Kidney (tissue), 14 donors: ENCODE data around the gene SART1. TPM values are rescaled to one million over a fixed set of nuclear protein-coding genes. Genes with fewer than 3 reads are reported as not detected.

ENCODE experiments used
- DNase-seq, 5 donors: peaks; one replicate each; pipeline ENCODE4 v3.0.0-alpha.2; 2013 to 2020
- FAIRE-seq: peaks from 2 replicates; lab custom pipeline; 2012; peaks lifted over from hg19 to GRCh38; lab: Jason Lieb, UNC
- H3K27ac ChIP-seq, 2 donors: one replicate each; pipeline ENCODE4 v1.7.0; 2013; ENCODE audit warnings: low read depth in 2 of 2, low read length in 2 of 2, inconsistent platforms in 1 of 2
- H3K27me3 ChIP-seq: one replicate; pipeline ENCODE4 v1.7.1; 2013; ENCODE audit warnings: low read length, inconsistent platforms; ENCODE audit not compliant: control insufficient read depth, insufficient read depth
- H3K36me3 ChIP-seq, 3 donors: one replicate each; pipeline versions ENCODE4 v1.7.0 to v1.7.1; 2013; ENCODE audit warnings: low read length in 3 of 3, control low read depth in 1 of 3, inconsistent platforms in 1 of 3; ENCODE audit not compliant: insufficient read depth in 3 of 3, control insufficient read depth in 2 of 3
- H3K4me1 ChIP-seq, 3 donors: one replicate each; pipeline versions ENCODE4 v1.7.0 to v1.7.1; 2013; ENCODE audit warnings: low read length in 3 of 3, inconsistent platforms in 1 of 3, low read depth in 1 of 3; ENCODE audit not compliant: control insufficient read depth in 2 of 3, insufficient read depth in 2 of 3
- H3K4me3 ChIP-seq, 3 donors: one replicate each; pipeline versions ENCODE4 v1.7.0 to v1.8.1; 2013; ENCODE audit warnings: low read length in 3 of 3, control low read depth in 1 of 3, inconsistent platforms in 1 of 3
- H3K9ac ChIP-seq, 3 donors: one replicate each; pipeline versions ENCODE4 v1.7.0 to v1.7.1; 2013; ENCODE audit warnings: low read length in 3 of 3, control low read depth in 1 of 3, inconsistent platforms in 1 of 3
- H3K9me3 ChIP-seq, 3 donors: one replicate each; pipeline versions ENCODE4 v1.7.0 to v1.7.1; 2013; ENCODE audit warnings: low read length in 3 of 3, control low read depth in 1 of 3, inconsistent platforms in 1 of 3; ENCODE audit not compliant: control insufficient read depth in 2 of 3, insufficient read depth in 1 of 3
- CTCF ChIP-seq: IDR thresholded peaks from 3 replicates; pipeline ENCODE4 v1.5.1; 2012; ENCODE audit warnings: mild to moderate bottlenecking, moderate library complexity, borderline replicate concordance; ENCODE audit not compliant: insufficient read depth; ENCODE audit errors: extremely low read depth
- intact Hi-C: fragments of 100-400 bp; cut with DNase I; formaldehyde crosslinking; loops from one replicate; pipeline ENCODE4 v1.11.1; 2022
- polyA plus RNA-seq: library from polyadenylated mRNA; stranded (reverse); fragments of 350-450 nt; fragmentation: Illumina TruSeq; extraction: RNeasy Lipid Tissue Mini Kit (QIAGEN cat#74804); gene quantifications from one replicate; pipeline ENCODE4 v1.2.3, GENCODE V29; 2014; ENCODE audit warnings: low read depth, low replicate concordance; ENCODE audit not compliant: insufficient read depth
- total RNA-seq: library from RNA; stranded (reverse); fragmentation: NEBNext Ultra II Directional; extraction: Animal tissue kit (Norgen Biotek cat#: 25700); gene quantifications from one replicate; pipeline ENCODE4 v1.2.1, GENCODE V29; 2021
- donor health status: control.
- donor health status: control.
- donor health status: control.
- donor health status: control.
- donor health status: control.
- donor health status: DM: yes; HTN: yes; CAD: no.
- donor health status: Normal renal cell carcinoma (clear cell type).

The SART1 gene
- total and polyA plus RNA-seq, 2 donors from 2014 or later, result 48.6 to 48.7 TPM

- H3K9ac ChIP-seq, result no peak overlapping the region
- TF ChIP-seq CTCF, result no peak
- intact Hi-C loops, result no loop called here
- FAIRE-seq (no peak), DNase-seq (peak in 1 of 5 donors; percentile 26)
- H3K4me1 ChIP-seq, result no peaks in the 10 kb centered on the region
- H3K27ac ChIP-seq, result no peak overlapping the region
- H3K9me3 ChIP-seq, result no peaks in the 10 kb centered on the region
- no peak overlapping the region for H3K4me3 ChIP-seq
- no peaks in the 10 kb centered on the region for H3K36me3 ChIP-seq
- H3K27me3 ChIP-seq, result no peaks in the 10 kb centered on the region
These were observed 17.3 kb upstream of the SART1 start for GRCh38 chr11:65944191-65944590.

- Histone ChIP-seq H3K4me3 (no peak overlapping the region), H3K4me1 (no peaks in the 10 kb centered on the region), H3K9me3 (no peaks in the 10 kb centered on the region), H3K27ac (no peak overlapping the region), H3K9ac (no peak overlapping the region), H3K36me3 (no peaks in the 10 kb centered on the region), H3K27me3 (no peaks in the 10 kb centered on the region)
- peak in 1 of 5 donors; percentile 31 for DNase-seq
- no peak for TF ChIP-seq CTCF
- no peak for FAIRE-seq
- intact Hi-C loops, result no loop called here
These were observed 16.8 kb upstream of the SART1 start for GRCh38 chr11:65944767-65945166.

DNA sequence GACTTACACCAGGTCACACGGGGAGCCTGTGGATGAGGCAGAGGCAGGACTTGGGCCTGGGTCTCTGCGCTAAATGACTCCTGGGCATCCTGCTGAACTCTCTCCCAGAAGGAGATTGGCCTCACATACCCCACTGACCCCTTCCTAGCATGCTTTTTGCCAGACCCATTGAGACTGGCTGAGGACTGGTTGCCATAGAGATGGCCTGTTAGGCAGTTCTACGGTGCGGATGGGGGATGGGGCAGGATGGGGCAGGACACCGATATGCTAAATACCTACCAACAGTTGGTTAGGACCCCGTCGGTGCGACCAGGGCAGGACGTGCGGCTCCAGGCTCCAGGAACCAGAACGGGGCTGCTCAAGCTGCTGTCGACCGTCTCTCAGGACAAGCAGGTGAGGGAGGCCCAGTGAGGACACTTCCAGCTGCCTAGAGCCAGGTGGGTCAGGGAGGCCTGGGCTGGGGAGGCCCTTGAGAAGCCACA, 16.1 kb upstream of the SART1 start, which contains the start of gene TSGA10IP:
Gene TSGA10IP (plus strand): TSS at position 51 of the 482 bp plus-strand sequence. CDS start 196 bp downstream, at position 247.
- no peak for TF ChIP-seq CTCF
- no peaks in the 10 kb centered on the region for H3K27me3 ChIP-seq
- H3K9me3 ChIP-seq, result no peaks in the 10 kb centered on the region
- DNase-seq, result peak in 2 of 5 donors; percentile 25 to 55
- H3K4me3 ChIP-seq, result no peak within 1 kb of the TSS
- intact Hi-C loops, result no loop called here
- no peak for FAIRE-seq
- no peak within 1 kb of the TSS for H3K9ac ChIP-seq
- no peak within 1 kb of the TSS for H3K27ac ChIP-seq
- no peaks in the 10 kb centered on the region for H3K36me3 ChIP-seq
- H3K4me1 ChIP-seq, result no peaks in the 10 kb centered on the region
